Stromal cell of bone marrow (primary cell): Measurements from ENCODE around the gene SP6.

Experiments used
- DNase-seq: peaks from one replicate; pipeline ENCODE4 v3.0.0-alpha.2; 2012; ENCODE audit warnings: low read depth

SP6 gene

DNA sequence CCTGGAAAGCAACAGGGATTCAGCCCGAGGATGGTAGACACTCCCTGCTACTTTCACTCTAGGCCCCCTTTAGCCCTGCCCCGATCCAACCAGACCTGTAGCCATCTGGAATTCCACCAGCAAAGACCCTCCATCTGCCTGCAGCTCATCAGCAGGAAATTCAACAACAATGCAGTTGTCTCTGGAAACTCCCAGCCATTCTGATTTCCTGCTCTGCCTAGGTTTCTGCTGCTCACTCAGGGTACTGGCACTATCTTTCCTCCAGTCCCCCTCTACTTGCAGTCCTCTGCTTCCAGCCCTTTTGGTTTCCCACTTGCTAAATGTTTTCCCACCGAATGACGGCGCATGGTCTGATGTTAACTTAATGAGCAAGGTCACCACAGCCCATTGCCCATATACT lies 2.7 kb upstream of the SP6 start:
- DNase-seq: no peak

DNA sequence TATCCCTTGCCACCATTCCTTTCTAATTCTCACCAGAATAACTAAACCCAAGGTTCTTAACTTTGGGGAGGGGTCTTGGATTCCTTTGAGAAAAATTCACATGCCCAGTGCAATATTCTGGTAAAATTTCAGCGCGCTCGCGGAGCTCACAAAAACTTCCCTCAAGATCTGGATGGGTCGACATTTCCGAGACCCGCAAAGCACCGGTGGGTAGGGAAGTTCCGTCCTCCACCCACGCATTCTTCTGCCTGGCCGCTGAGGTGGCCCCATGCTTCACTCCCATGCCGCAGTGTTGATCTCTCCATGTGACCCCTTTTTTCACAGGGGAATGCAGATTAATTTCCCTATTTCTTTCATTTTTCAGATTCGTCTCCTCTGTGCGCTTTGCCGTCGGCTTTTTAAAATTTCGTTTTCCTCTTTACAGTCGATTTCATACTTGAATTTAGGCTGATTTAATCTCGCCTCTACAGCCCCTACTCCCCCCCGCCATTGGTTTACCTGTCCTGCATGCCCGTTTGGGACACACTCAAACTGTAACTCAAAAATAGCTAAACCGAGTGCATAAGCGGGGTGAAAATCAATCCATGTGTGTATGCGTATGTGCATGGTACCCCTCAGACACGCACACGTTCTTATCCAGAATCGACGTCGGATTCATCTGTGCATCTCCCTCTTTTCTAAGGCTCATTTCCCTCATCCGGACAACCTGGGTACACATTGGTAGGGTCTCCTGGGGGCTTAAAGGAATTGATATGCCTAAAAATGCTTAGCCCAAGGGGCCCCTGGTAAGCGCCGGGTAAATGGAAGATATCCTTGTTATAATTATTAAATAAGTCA lies 1.4 kb upstream of the SP6 start:
- DNase-seq: no peak

DNA sequence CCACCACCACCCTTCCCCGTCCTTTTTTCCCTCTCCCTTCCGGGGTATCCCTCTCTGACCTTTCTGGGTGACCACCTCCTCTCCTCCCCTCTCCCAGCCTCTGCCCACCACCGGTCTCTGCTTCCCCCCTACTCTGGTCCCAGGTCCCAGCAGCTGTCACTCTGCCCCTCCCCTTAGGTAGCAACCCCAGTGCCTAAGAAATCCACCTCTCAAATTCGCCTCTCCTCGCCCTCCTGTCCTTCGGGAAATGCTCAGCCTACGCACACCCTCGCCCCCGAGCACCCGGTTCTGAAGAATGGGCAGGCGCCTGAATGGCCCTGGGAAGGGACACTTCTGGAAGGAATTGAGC lies 775 bp upstream of the SP6 start:
- no peak for DNase-seq

DNA sequence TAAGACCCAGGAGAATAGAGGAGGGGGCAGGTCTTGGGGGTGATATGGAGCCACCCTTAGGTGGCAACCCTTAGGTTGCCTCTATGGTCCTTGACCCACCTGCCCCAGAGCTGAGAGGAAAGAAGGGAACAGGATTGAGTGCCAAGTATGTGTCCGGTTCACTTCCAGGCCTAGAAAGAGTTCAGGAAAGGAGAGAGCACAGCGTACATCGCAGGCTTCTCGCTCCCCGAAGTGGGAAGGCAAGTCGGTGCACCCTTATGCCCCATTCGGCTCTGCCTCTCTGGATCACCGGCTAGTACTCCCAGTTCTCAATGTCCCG lies 631 bp downstream of the SP6 start:
- DNase-seq: no peak

DNA sequence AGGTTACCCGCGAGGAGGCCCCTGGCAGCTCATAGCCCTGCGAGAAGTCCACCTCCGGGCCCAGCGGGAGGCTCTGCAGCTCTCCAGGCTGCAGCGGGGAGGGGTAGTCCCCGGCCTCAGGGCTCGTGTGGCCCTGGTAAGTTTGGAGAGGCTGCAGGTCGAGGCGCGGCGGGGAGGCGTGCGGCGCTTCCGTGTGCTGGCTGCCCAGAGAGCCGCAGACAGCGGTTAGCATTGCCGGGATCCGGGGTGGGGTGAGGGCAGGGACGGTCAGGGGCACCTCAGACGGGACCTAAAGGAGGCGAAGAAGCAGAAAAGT lies 2.8 kb downstream of the SP6 start:
- DNase-seq: no peak

DNA sequence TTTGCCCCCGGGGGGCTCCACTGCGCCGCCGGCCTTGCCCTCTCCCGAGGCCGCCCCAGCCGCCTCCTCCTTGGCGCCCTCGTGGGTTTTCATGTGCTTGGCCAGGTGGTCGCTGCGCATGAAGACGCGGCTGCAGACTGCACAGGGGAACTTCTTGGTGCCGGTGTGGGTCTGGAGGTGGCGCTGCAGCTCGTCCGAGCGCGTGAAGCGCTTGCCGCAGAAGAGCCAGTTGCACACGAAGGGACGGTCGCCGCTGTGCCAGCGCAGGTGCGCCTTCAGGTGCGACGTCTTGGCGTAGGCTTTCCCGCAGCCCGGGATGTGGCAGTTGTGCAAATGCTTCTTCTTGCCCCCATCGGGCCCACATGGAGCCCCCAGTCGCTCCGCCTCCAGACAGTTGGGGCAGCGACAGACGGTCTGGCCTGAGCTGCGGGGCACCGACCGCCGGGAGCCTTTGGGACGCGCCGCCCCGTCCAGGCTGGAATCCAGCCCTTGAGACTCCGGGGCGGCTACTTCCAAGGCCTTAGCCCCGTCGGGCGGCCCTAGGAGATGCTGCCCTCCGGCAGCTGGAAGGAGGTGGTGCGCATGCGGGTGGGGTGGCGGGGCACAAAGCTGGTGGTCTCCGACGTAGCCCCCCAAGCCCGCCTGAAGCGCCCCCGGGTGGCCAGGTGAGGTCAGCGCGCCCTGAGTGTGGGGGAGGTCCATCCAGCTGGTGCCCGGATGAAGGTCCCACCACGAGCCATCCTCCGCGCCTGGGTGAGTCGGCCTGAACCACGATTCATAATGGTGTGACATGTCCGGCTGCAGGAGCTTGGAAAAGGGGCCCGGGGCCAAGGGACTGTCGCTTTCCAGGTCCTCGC lies 3.4 kb downstream of the SP6 start:
- no peak for DNase-seq

DNA sequence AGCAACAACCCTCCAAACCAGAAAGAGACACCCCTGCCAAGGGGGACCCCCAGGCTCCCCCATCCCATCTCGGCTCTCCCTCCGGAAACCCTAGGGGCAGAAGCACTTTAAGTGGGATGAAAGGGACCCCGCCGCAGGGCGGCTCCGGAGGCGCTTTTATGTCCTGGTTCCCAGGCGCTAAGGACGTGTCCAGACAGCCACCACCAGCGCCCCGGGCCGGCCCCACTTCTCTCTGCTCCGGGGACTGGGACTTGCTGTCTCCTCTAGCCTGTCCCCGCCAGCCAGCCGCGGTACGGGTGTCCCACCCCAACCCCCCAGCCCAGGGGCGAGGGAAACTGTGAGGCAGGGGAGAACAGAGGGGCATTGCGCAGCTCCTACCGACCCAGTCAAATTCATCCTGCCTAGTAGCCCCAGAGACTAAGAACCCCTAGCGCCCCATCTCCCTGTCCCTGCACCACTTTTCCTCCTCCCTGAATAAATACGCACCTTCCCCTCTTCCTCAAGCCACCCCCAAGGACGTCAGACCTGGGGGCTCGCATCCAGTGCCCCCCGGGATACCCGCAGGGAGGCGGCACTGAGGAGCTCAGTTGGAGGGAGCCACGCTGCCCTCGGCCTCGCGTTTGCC lies 4.1 kb downstream of the SP6 start:
- DNase-seq: no peak

DNA sequence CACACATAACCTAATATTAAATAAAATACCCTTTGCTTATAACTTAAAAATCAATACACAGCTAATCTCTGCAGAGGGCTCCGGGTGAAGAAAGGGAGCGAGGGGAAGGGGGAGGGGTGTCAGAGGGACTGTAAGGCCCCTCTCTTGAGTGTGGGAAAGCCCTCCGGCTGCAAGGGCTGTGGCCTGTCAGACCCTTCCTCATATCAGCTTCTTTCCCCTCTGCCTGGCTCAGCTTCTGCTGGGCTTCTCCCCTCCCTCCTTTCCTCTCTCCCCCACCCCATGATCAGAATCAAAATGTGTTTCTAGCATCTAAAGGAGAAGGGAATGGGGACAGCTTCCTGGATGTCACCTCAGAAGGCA lies 5.3 kb downstream of the SP6 start:
- no peak for DNase-seq

DNA sequence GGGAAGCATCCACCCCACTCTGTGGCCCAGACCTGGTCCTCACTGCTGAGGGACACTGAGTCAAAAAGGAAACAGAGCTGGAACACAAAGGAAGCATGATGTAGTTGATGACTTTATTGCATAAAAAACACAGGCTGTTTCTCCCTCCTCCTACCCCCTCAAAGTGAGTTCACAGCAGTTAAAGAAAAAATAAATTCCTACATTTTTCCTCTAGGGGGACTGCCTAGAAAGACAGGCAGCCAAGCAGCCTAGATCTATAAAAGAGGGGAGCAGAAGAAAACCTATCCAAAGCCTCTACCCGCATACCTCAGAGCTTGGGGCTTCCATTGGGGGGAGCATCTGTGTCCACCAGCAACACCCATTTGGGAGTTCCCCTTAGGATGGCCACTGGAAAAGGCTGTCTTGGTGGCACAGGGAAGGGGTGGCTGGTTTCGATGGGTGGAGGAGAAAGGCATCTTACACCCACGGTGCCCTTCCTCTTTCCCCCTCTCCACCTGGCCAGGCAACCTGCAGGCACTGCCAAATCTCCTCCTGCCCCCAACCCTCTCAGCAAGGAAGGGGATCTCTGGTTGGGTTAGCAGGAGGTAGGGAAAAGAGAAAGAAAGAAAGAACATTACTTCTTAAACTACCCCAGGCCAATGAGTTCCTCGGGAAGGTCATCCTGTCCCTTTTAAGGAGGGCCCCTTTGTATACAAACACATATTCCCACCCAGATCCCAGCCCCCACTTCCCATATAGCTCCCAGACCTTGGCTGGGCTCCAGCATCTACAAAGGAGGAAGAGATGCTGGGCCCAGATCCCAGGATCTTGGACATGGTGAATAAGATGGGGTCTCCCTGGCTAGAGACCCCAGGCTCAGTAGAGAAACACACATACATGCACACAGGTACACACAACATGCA lies 5.9 kb downstream of the SP6 start:
- no peak for DNase-seq

DNA sequence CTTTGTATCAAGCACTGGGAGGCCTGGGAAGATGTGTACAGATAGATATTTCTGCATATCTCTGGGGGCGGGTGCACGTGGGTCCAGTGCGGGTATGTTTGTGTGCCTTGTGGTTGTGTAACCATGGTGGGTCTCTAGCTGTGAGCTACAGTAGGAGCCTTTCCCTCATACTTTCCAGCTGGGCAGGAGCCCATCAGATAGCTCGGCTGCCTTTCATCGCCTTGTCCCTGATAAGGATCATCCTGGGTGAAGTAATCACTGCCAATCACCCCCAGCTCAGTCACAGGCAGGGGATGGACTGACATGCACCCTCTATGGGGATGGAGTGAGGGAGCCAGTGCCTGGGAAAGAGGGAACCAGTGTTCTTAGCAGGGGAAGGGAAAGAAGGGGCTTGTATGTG lies 6.7 kb downstream of the SP6 start:
- no peak for DNase-seq

DNA sequence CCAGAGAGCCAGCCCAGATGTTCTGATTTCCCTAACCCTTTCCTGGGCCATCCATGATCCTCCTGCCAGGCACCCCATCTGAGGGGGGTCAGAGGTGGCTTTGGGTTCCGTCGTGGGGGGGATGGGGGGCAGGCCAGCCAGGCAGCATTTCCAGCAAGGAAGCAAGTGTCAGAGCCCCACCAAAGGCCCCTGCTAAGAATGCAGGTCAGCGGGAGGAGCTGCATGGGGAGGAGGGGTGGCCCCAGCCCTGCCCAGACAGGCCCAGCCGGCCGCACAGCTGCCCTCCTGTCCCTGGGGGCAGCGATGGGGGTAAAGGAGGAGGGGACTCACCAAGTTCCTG lies 7.6 kb downstream of the SP6 start:
- no peak for DNase-seq

DNA sequence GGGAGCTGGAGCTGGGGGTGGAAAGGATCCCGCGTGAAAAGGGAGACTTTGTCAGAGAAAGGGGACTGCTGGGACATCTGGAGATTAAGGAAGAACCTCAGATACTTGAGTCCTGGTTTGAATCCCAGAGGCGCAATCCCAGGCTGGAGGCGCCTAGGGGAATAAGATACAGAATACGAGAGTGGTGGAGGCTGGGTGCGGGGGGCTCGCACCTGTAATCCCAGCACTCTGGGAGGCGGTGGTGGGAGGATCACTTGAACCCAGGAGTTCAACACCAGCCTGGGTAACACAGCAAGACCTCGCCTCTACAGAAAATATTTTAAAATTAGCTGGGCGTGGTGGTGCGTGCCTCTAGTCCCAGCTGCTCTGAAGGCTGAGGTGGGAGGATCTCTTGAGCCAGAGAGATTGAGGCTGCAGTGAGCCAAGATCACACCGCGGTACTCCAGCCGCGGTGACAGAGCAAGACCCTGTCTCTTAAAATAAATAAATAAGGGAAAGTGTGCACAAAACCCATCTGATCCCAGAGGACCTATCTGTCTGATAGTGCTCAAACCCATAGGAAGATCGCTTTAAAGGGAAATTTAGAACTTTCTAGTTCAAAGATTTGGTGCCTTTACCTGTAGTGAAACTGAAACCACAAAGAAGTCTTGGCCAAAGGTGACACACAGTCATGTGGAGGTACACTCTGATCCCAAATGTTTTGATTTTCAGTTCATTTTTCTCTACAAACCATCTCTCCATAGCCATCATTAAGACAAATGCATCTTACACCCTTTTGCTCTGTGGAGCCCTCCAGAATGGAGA lies 9.3 kb downstream of the SP6 start:
- DNase-seq: no peak

DNA sequence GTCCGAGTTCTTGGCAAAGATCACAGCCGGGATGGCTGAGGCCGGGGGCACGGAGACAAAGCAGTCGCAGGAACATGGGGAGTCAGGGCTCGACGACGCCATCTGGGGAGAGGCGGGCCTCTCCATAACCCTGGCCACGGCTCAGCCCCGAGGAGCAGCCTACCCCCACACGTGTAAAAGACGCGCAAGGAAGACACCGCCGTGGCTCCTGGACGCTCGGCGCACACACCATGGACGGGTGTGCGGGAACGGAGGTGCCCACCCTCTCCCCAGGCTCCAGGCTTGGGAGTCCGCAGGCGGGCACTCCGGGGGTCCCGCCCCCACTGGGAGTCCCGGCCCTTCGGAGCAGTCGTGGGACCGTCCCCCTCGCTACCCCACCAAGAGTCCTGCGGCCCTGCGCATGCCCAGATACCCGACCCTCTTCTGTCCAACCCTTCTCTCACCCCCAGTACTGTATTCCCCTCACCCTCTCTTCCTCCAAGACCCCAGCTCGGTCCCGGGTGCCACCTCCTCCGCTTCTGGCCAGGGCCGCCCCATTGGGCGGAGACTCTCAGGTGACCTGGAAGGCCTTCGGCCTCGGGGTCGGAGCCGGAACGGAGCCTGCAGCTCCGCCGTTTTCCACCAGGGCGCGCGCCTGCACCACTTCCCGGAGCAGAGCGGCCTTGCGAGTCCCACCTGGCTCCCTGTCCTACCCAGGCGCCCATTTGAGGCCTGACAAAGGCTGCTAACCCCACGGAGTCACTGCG lies 10.0 kb downstream of the SP6 start, which contains the start of gene SCRN2:
SCRN2 (minus strand) TSS at position 532 of the 746 bp plus-strand sequence; CDS start at position 102, 430 bp downstream.
- DNase-seq: peak; percentile 62

DNA sequence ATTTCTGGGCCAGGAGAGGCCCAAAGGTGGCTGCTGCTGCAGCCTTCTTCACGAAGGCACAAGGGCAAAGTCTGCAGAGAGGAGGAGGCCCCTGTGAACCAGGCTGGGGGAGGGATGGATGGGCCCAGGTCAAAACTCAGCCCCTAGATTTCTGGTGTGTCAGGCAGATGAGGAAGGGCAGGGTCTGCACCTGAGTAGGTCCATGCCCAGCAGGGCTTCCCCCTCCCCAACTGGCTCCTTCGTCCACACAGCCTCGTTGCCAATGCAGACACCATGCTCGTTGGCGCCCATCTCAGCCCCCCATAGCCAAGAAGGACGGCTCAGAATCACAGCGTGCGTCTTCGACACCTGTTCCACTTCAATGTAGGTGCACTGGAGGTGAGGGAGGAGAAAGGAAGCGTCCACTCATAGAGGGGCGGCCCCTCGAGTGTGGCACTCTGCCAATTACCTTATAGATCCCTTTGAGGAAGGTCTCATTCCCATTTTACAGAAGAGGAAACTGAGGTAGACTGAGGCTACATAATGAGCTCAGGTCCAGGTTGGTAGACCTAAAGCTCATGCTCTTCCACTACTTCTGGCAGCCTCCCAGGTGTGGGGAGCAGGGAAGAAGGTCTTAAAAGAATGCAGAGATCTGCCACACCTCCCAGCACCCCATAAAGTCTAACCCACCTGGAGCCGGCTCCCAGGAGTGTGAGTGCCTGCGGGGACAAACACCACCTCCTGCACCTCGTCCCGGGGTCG lies 10.8 kb downstream of the SP6 start:
- no peak for DNase-seq

DNA sequence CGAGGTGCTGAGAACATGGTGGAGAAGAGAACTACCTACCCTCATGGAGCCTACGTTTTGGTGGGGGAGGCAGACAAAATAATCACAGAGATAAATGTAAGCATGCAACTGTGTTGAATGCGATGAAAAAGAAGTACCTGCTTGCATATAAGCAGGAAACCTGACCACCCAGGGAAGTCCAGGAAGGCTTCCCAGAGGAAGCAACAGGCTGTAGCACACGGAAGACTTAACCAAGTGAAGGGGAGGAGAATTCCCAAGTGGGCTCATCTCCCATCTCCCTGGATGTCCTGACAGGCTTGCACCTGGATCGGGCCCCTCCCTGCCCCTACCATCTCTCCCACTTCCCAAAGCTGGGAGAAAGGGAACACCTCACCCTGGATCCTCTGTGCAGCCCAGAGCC lies 11.9 kb downstream of the SP6 start:
- DNase-seq: no peak

DNA sequence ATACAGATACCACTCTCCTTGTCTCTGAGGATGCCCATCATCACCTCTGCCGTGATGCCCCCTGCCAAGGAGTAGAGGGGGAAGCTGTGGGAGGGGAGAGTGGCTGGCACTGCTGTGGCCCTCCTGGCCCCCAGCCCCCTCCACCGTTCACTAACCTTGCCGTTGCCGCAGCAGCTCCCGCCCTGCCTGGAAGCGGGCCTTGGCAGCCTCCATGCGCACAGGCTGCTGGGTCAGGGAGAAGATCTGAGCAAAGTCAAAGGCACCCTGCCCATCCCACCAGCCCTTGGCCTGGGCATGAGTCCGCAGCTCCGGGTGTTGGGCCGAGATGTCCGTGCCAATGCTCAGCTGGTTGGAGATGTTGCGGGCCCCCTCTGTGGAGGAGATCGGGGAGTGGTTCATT lies 12.3 kb downstream of the SP6 start:
- DNase-seq: no peak

DNA sequence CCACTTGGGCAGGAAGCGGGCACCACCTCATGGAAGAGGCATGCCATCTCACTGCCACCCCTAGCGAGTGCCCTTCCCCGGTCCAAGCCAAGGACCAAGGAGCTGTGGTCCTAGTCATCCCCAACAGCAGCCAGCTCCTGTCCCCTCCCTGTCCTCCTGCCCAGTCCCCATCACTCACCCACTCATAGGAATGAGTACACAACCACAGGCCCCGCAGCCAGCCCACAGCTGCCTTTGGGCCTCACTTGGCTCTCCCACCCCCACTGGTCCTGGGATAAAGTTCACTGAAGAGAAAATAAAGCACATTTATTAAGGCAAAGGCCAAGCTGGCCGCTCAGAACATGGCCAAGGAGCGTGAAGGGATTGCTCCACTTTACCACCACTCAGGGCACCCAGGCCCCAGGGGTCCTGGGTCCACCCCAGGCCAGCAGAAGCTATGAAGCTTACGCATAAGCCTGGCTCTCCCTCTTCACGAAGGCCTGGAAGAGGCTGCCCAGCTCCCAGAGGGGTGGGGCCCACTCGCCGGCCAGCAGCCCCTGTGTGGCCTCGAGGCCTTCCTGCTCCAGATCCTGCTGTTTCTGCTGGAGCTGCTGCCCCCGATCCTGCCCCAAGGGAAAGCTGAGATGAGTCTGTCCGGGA lies 13.4 kb downstream of the SP6 start:
- peak; percentile 14 for DNase-seq

DNA sequence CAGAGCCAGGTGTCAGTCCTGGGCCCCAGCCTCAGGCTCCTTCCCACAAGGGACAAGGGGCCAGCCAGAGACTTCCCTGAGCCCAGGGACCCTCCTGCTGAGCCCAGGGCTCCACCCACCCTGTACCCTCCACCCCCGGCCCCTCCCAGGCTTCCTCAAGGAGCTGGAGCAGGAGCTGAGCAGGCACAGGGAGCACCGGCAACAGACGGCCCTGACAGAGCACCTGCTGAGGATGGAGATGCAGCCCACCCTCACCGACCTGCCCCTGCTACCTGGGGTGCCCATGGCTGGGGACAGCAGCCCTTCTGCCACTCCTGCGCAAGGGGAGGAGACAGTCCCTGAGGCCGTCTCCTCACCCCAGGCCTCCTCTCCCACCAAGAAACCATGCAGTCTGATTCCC lies 14.4 kb downstream of the SP6 start:
- DNase-seq: no peak

DNA sequence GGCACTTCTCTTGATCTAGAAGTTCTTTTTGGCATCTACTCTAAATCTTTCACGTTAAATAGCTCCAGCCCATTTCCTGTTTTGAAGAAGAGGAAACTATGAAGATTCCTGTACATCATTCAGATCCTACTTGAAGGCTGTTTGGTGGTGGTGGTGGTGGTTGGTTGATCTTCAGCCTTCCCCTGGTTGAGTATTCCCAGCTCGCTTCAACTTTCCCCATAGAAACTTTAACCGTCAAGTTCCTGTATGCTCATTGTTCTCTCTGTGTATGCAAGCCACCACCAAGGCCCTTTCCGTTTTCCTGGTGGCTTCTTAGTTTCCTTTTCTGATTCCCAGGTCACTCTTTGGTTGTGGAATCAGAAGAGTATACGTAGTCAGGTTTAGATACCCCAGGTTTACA lies 16.2 kb downstream of the SP6 start:
- no peak for DNase-seq

DNA sequence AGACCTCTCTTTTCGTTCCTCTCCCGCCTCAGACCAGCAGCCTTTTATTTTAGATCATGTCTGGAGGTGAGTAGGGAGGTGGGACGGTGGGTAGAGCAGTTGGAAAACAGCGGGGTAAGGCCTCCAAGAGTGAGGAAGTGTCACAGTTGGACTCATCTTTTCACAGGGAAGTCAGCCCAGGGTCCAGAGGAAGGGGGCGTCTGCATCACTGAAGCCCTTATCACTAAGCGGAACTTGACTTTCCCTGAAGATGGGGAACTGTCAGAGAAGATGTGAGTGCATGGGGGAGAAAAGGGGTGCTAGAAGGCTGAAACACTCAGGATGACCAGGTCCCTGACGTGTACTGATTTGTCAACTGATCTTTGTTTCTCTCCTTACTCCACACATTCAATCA lies 19.0 kb downstream of the SP6 start:
- DNase-seq: no peak
